Neuronal stem cell (in vitro differentiated cells): ENCODE measurements around the gene LBX2.

Experiments
- DNase-seq: peaks from one replicate; pipeline ENCODE4 v3.0.0-alpha.2; 2013; ENCODE audit warnings: low spot score
- H2AFZ ChIP-seq: one replicate; pipeline ENCODE4 v1.6.1; 2013; ENCODE audit warnings: mild to moderate bottlenecking, low read length, inconsistent platforms
- H2AK5ac ChIP-seq: 2 replicates; pipeline ENCODE4 v1.6.1; 2013; ENCODE audit warnings: low read depth, mild to moderate bottlenecking, inconsistent platforms, low read length, moderate library complexity, mixed read lengths
- H2BK120ac ChIP-seq: 2 replicates; pipeline ENCODE4 v1.6.1; 2013; ENCODE audit warnings: low read depth, mild to moderate bottlenecking, inconsistent platforms, low read length, moderate library complexity, mixed read lengths
- H2BK12ac ChIP-seq: one replicate; pipeline ENCODE4 v1.6.1; 2013; ENCODE audit warnings: low read length, inconsistent platforms
- H2BK15ac ChIP-seq: 2 replicates; pipeline ENCODE4 v1.6.1; 2013; ENCODE audit warnings: mild to moderate bottlenecking, low read length, inconsistent platforms, mixed read lengths
- H2BK5ac ChIP-seq: one replicate; pipeline ENCODE4 v1.6.1; 2013; ENCODE audit warnings: inconsistent platforms, mild to moderate bottlenecking, low read length, moderate library complexity
- H3K14ac ChIP-seq: one replicate; pipeline ENCODE4 v1.6.1; 2013; ENCODE audit warnings: low read length, inconsistent platforms
- H3K18ac ChIP-seq: 2 replicates; pipeline ENCODE4 v1.6.1; 2013; ENCODE audit warnings: low read length, inconsistent platforms
- H3K23ac ChIP-seq: 2 replicates; pipeline ENCODE4 v1.6.1; 2013; ENCODE audit warnings: low read depth, mild to moderate bottlenecking, mixed read lengths, low read length, inconsistent platforms; ENCODE audit not compliant: poor library complexity
- H3K27ac ChIP-seq: replicated peaks from 3 replicates; pipeline ENCODE4 v1.5.1; 2013; ENCODE audit warnings: low read length, inconsistent platforms
- H3K27me3 ChIP-seq, 3 experiments: 2 replicates each; pipeline ENCODE4 v1.6.1; 2013; ENCODE audit warnings: low read length in 3 of 3, mild to moderate bottlenecking in 2 of 3, inconsistent platforms in 1 of 3, low read depth in 1 of 3, mixed read lengths in 1 of 3, moderate library complexity in 1 of 3; ENCODE audit not compliant: control insufficient read depth in 3 of 3, insufficient read depth in 3 of 3
- H3K36me3 ChIP-seq, 2 donors: replicated peaks in 1 of 2; 2 replicates each; pipeline ENCODE4 v1.6.1; 2013; ENCODE audit warnings: low read length in 2 of 2; ENCODE audit not compliant: control insufficient read depth in 2 of 2, insufficient read depth in 2 of 2
- H3K4ac ChIP-seq: 2 replicates; pipeline ENCODE4 v1.6.1; 2013; ENCODE audit warnings: inconsistent platforms, mild to moderate bottlenecking, low read length, moderate library complexity
- H3K4me1 ChIP-seq, 2 donors: 1 replicate in 1 of 2; 2 replicates in 1 of 2; pipeline ENCODE4 v1.6.1; 2013; ENCODE audit warnings: low read length in 2 of 2, low read depth in 1 of 2; ENCODE audit not compliant: control insufficient read depth in 2 of 2, insufficient read depth in 1 of 2
- H3K4me2 ChIP-seq: one replicate; pipeline ENCODE4 v1.6.1; 2013; ENCODE audit warnings: mild to moderate bottlenecking, low read length, inconsistent platforms; ENCODE audit not compliant: insufficient read depth, poor library complexity, severe bottlenecking
- H3K4me3 ChIP-seq, 2 donors: 2 replicates each; pipeline ENCODE4 v1.5.1; 2013; ENCODE audit warnings: low read length in 2 of 2, mild to moderate bottlenecking in 2 of 2, inconsistent platforms in 1 of 2, moderate library complexity in 1 of 2
- H3K79me1 ChIP-seq: one replicate; pipeline ENCODE4 v1.6.1; 2013; ENCODE audit warnings: low read depth, mild to moderate bottlenecking, inconsistent platforms, low read length, moderate library complexity
- H3K9ac ChIP-seq: one replicate; pipeline ENCODE4 v1.6.1; 2013; ENCODE audit warnings: mild to moderate bottlenecking, low read depth, low read length, inconsistent platforms; ENCODE audit not compliant: poor library complexity
- H3K9me3 ChIP-seq, 2 donors: replicated peaks in 1 of 2; 2 replicates each; pipeline versions ENCODE3 to v1.6.1; 2013; ENCODE audit warnings: low read length in 2 of 2, mild to moderate bottlenecking in 2 of 2, inconsistent platforms in 1 of 2, low read depth in 1 of 2, mixed read lengths in 1 of 2, moderate library complexity in 1 of 2; ENCODE audit not compliant: control insufficient read depth in 2 of 2, insufficient read depth in 1 of 2
- H4K8ac ChIP-seq: one replicate; pipeline ENCODE4 v1.6.1; 2013; ENCODE audit warnings: low read depth, mild to moderate bottlenecking, inconsistent platforms, low read length, moderate library complexity
- H4K91ac ChIP-seq: one replicate; pipeline ENCODE4 v1.6.1; 2013; ENCODE audit warnings: low read length, low read depth, mild to moderate bottlenecking, inconsistent platforms; ENCODE audit not compliant: poor library complexity
- WGBS, 2 donors: extraction: QIAGEN DNeasy Blood & Tissue Kit; methylation state at CpG; one replicate each; pipeline ENCODE4 v1.1.7; 2013; ENCODE audit warnings: missing lambda C conversion rate in 2 of 2, mixed read lengths in 1 of 2; ENCODE audit not compliant: insufficient read length in 2 of 2, insufficient replicate concordance in 1 of 2; ENCODE audit errors: extremely low coverage in 2 of 2; 5-methylcytosine and 5-hydroxymethylcytosine counted together

Gene LBX2

DNA sequence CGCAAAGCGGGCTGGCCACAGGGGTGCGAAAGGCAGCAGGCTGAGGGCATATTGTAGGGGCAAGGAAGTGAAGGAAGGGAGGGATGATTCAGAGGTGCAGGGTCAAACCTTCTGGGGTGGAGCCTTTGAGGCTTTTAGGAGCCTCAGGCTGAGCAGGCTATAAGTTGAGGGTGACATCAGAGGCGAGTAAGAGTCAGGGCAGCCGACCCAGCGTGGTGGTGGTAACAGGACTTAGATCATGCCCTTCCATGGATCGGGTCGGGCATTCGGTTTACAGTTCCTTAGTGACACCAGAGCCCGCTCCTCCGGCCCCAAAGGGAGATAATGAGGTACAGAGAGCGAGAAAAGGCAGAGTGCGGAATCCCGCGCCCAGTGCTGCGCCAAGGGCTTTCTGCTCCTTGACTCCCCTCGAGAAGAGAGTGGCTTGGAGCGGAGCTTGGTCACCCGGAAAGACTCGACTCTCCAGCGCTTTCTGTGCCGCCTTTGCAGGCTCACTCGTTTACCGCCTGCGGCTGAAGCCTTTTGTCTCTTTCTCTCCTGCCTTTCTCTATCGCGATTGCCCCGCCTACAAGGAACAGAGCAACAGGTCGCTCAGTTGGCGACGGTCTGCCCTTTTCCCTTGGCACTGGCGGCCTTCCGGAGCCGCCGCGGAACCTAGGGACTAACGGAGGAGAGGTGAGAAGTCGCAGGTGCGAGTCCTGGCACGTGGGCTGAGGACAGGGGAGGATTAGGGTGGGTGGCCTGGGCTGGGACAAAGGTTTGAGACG is 720 bp downstream of the LBX2 start:
- Histone ChIP-seq H3K36me3 (peaks cover 3 to 9% of the 10 kb centered on the region in 2 donors), H3K18ac (peak overlapping the region; percentile 83), H3K23ac (peak overlapping the region; percentile 99), H2AK5ac (peak overlapping the region; percentile 89), H3K4me1 (peaks cover 16 to 21% of the 10 kb centered on the region in 2 donors), H3K4ac (no peak overlapping the region), H3K14ac (no peak overlapping the region), H2BK12ac (no peak overlapping the region), H2BK15ac (peak overlapping the region; percentile 37), H3K4me3 (peak overlapping the region; percentile 41 to 64), H4K91ac (peak overlapping the region; percentile 28), H3K27ac (no peak overlapping the region), H3K9me3 (no peaks in the 10 kb centered on the region), H2BK5ac (no peak overlapping the region), H3K9ac (peak overlapping the region; percentile 77), H3K4me2 (peak overlapping the region; percentile 82), H2AFZ (peak overlapping the region; percentile 85), H3K27me3 (peaks cover 52 to 82% (median 77%) of the 10 kb centered on the region in 3 experiments), H4K8ac (no peak overlapping the region), H3K79me1 (no peaks in the 10 kb centered on the region), H2BK120ac (peak overlapping the region; percentile 49)
- no peak for DNase-seq
- no CpG with 5 or more reads among the region's 41 CpGs for WGBS, 2 donors

DNA sequence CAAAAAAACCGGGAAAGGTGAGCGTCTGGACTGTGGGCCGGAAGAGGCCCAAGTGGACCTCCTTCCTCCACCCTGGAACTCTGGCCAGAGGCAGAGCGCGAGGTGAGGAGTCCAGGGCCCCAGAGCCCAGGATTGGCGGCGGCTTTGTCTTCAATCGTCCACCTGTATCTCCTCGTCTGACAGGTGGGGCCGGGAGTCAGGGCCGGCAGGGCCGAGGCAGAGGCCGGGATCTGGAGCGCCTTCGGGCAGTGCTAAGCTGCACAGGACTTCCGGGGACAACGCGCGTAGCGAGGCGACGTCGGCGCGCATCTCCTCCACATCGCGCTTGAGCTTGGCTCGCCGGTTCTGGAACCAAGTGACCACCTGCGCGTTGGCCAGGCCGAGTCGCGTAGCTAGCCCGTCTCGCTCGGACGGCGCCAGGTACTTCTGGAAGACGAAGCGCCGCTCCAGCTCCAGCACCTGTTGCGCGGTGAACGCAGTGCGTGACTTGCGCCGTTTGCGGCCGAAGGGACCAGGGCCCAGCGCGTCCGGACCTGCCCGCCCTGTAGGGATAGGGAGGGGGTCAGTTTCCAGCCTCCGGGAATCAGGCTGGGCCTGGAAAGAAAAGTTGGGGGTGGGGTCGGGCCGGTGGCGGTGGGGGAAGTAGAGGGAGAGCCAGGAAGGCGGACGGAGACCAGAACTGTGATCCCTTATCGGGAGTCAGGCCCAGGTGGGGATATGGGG is 1.5 kb downstream of the LBX2 start:
- no peak overlapping the region for H2BK5ac ChIP-seq
- no CpG with 5 or more reads among the region's 61 CpGs for WGBS, 2 donors
- peak overlapping the region; percentile 28 for H4K91ac ChIP-seq
- peak overlapping the region; percentile 85 for H2AFZ ChIP-seq
- peak overlapping the region; percentile 82 for H3K4me2 ChIP-seq
- H3K36me3 ChIP-seq: peaks cover 7 to 16% of the 10 kb centered on the region in 2 donors
- H2BK120ac ChIP-seq: peak overlapping the region; percentile 49
- H3K23ac ChIP-seq: peak overlapping the region; percentile 99
- peak overlapping the region; percentile 24 for H3K4ac ChIP-seq
- no peak for DNase-seq
- H3K18ac ChIP-seq: peak overlapping the region; percentile 88
- peaks cover 16 to 18% of the 10 kb centered on the region in 2 donors for H3K4me1 ChIP-seq
- no peaks in the 10 kb centered on the region for H3K79me1 ChIP-seq
- H2BK12ac ChIP-seq: no peak overlapping the region
- no peak overlapping the region for H3K27ac ChIP-seq
- no peaks in the 10 kb centered on the region for H3K9me3 ChIP-seq
- H2AK5ac ChIP-seq: peak overlapping the region; percentile 89
- peak overlapping the region; percentile 41 to 74 for H3K4me3 ChIP-seq
- H2BK15ac ChIP-seq: peak overlapping the region; percentile 34
- peak overlapping the region; percentile 85 for H3K9ac ChIP-seq
- peak overlapping the region; percentile 58 for H3K14ac ChIP-seq
- peak overlapping the region; percentile 66 for H4K8ac ChIP-seq
- H3K27me3 ChIP-seq: peaks cover 52 to 75% (median 69%) of the 10 kb centered on the region in 3 experiments

DNA sequence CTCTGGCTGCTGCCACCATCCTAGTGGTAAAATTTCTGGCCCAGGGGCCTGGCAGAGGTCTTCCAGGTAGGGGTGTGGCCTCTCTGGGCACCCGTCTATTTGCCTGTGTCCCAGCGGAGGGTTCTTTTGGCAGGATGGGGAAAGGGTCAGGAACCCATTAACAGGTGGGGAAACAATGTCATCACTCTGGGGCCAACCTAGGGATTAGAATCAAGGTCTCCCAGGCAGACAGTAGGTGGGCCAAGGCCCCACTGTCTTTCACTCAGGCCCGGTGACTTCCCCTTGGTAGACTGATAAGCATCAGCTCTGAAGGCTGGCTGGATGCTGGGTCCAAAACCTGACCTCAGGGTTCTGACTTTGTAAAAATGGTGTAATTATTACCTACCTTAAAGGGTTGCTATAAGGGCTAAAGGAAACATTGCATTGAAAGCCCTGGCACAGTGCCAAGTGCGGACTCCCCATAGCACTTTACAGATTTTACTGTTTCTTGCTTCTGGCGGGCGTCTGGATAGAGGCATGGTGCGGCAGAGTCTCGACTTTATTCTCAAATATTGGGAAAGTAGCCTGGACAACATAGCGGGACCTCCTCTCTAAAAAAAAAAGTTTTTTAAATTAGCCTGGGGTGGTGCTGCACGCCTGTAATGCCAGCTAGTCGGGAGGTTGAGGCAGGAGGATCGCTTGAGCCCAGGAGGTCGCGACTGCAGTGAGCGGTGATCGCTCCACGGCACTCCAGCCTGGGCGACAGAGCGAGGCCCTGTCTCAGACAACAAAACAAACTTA is 2.2 kb downstream of the LBX2 start:
- H3K4me1 ChIP-seq: peaks cover 15 to 16% of the 10 kb centered on the region in 2 donors
- H3K36me3 ChIP-seq: peaks cover 13 to 24% of the 10 kb centered on the region in 2 donors
- H3K4ac ChIP-seq: no peak overlapping the region
- peak overlapping the region; percentile 41 to 74 for H3K4me3 ChIP-seq
- no peak overlapping the region for H3K27ac ChIP-seq
- no peak overlapping the region for H2BK120ac ChIP-seq
- H3K23ac ChIP-seq: no peak overlapping the region
- no peak overlapping the region for H3K18ac ChIP-seq
- no CpG with 5 or more reads among the region's 19 CpGs for whole genome bisulfite sequencing, 2 donors
- no peak overlapping the region for H4K8ac ChIP-seq
- no peak overlapping the region for H2BK5ac ChIP-seq
- H3K9me3 ChIP-seq: no peaks in the 10 kb centered on the region
- H3K4me2 ChIP-seq: peak overlapping the region; percentile 82
- peak overlapping the region; percentile 85 for H2AFZ ChIP-seq
- H2AK5ac ChIP-seq: no peak overlapping the region
- no peak overlapping the region for H4K91ac ChIP-seq
- H3K14ac ChIP-seq: no peak overlapping the region
- no peak for DNase-seq
- no peak overlapping the region for H2BK15ac ChIP-seq
- H3K9ac ChIP-seq: no peak overlapping the region
- no peak overlapping the region for H2BK12ac ChIP-seq
- H3K27me3 ChIP-seq: peaks cover 45 to 67% (median 62%) of the 10 kb centered on the region in 3 experiments
- H3K79me1 ChIP-seq: no peaks in the 10 kb centered on the region
